ENCODE results near the gene FOXJ1.

FOXJ1 gene

GRCh38 chr17:76137001-76137350 lies 4.1 kb downstream of the FOXJ1 start:
- Histone ChIP-seq H3K36me3 (ENCODE audit: control insufficient read depth, low read length) (no peaks in the 10 kb centered on the region), H3K9me3 (ENCODE audit: control insufficient read depth, insufficient read depth, low read length) (no peaks in the 10 kb centered on the region), H3K4me1 (ENCODE audit: control insufficient read depth, low read length) (peaks cover 18% of the 10 kb centered on the region), H3K27ac (ENCODE audit: low read depth, low read length) (no peak overlapping the region), H3K27me3 (ENCODE audit: control insufficient read depth, low read length) (peaks cover 26% of the 10 kb centered on the region), H3F3A (ENCODE audit: control insufficient read depth, insufficient read depth) (no peaks in the 10 kb centered on the region), H4K20me1 (ENCODE audit: control insufficient read depth, insufficient read depth, low read depth, low read length) (no peaks in the 10 kb centered on the region), H3K79me2 (ENCODE audit: control insufficient read depth, low read length) (no peaks in the 10 kb centered on the region), H3K9me2 (replicated peaks; ENCODE audit: control insufficient read depth, low read length) (no peaks in the 10 kb centered on the region), H3K4me2 (ENCODE audit: low read length) (no peak overlapping the region), H3K4me3 (ENCODE audit: low read length) (no peak overlapping the region)
- TF ChIP-seq CTCF (IDR thresholded peaks at IDR 0.05; ENCODE audit: low read depth, low read length, poor library complexity, severe bottlenecking), result no peak
- TF ChIP-seq EZH2phosphoT487 (IDR thresholded peaks at IDR 0.05; ENCODE audit: borderline replicate concordance, low read length), result no peak

- peaks cover 26% of the 10 kb centered on the region for H3K27me3 ChIP-seq (ENCODE audit: control insufficient read depth, low read length)
- no peak overlapping the region for H3K4me3 ChIP-seq (ENCODE audit: low read length)
- no peak overlapping the region for H3K27ac ChIP-seq (ENCODE audit: low read depth, low read length)
- H3F3A ChIP-seq (ENCODE audit: control insufficient read depth, insufficient read depth), result no peaks in the 10 kb centered on the region
- no peak for TF ChIP-seq CTCF (IDR thresholded peaks at IDR 0.05; ENCODE audit: low read depth, low read length, poor library complexity, severe bottlenecking)
- no peak for TF ChIP-seq EZH2phosphoT487 (IDR thresholded peaks at IDR 0.05; ENCODE audit: borderline replicate concordance, low read length)
- no peaks in the 10 kb centered on the region for H3K9me2 ChIP-seq (replicated peaks; ENCODE audit: control insufficient read depth, low read length)
- no peak overlapping the region for H3K4me2 ChIP-seq (ENCODE audit: low read length)
- peaks cover 14% of the 10 kb centered on the region for H3K4me1 ChIP-seq (ENCODE audit: control insufficient read depth, low read length)
- H3K9me3 ChIP-seq (ENCODE audit: control insufficient read depth, insufficient read depth, low read length), result no peaks in the 10 kb centered on the region
- H4K20me1 ChIP-seq (ENCODE audit: control insufficient read depth, insufficient read depth, low read depth, low read length), result no peaks in the 10 kb centered on the region
- H3K36me3 ChIP-seq (ENCODE audit: control insufficient read depth, low read length), result no peaks in the 10 kb centered on the region
- H3K79me2 ChIP-seq (ENCODE audit: control insufficient read depth, low read length), result no peaks in the 10 kb centered on the region
Measured at GRCh38 chr17:76136276-76137000, 4.6 kb downstream of the FOXJ1 start.

GRCh38 chr17:76135810-76136188 lies 5.2 kb downstream of the FOXJ1 start:
- no peaks in the 10 kb centered on the region for H3F3A ChIP-seq (ENCODE audit: control insufficient read depth, insufficient read depth)
- H3K9me2 ChIP-seq (replicated peaks; ENCODE audit: control insufficient read depth, low read length), result no peaks in the 10 kb centered on the region
- H3K27me3 ChIP-seq (ENCODE audit: control insufficient read depth, low read length), result peaks cover 23% of the 10 kb centered on the region
- no peaks in the 10 kb centered on the region for H4K20me1 ChIP-seq (ENCODE audit: control insufficient read depth, insufficient read depth, low read depth, low read length)
- no peak overlapping the region for H3K4me2 ChIP-seq (ENCODE audit: low read length)
- H3K4me1 ChIP-seq (ENCODE audit: control insufficient read depth, low read length), result peaks cover 8% of the 10 kb centered on the region
- no peaks in the 10 kb centered on the region for H3K79me2 ChIP-seq (ENCODE audit: control insufficient read depth, low read length)
- H3K27ac ChIP-seq (ENCODE audit: low read depth, low read length), result no peak overlapping the region
- H3K36me3 ChIP-seq (ENCODE audit: control insufficient read depth, low read length), result no peaks in the 10 kb centered on the region
- no peak overlapping the region for H3K4me3 ChIP-seq (ENCODE audit: low read length)
- TF ChIP-seq CTCF (IDR thresholded peaks at IDR 0.05; ENCODE audit: low read depth, low read length, poor library complexity, severe bottlenecking), result no peak
- no peak for TF ChIP-seq EZH2phosphoT487 (IDR thresholded peaks at IDR 0.05; ENCODE audit: borderline replicate concordance, low read length)
- H3K9me3 ChIP-seq (ENCODE audit: control insufficient read depth, insufficient read depth, low read length), result no peaks in the 10 kb centered on the region
